Breast epithelium (tissue), 4 donors: ENCODE results near the gene ONECUT2. TPM values are rescaled to one million over a fixed set of nuclear protein-coding genes. Genes with fewer than 3 reads are reported as not detected.

ENCODE experiments used
- DNase-seq, 2 donors: peaks; one replicate each; pipeline ENCODE4 v3.0.0-alpha.2; 2019; ENCODE audit warnings: low spot score in 2 of 2
- H3K27ac ChIP-seq, 2 donors: fragments of 200-600 bp; sonication (generic) in 1 of 2; one replicate each; pipeline ENCODE4 v1.5.1; 2016 to 2019; ENCODE audit warnings: mild to moderate bottlenecking in 1 of 2
- H3K27me3 ChIP-seq, 2 donors: fragments of 200-600 bp; sonication (generic) in 1 of 2; one replicate each; pipeline versions ENCODE4 v1.5.1 to v1.6.0; 2017 to 2019; ENCODE audit warnings: control low read depth in 1 of 2, mild to moderate bottlenecking in 1 of 2
- H3K36me3 ChIP-seq: fragments of 200-600 bp; one replicate; pipeline ENCODE4 v1.5.1; 2019
- H3K4me1 ChIP-seq, 2 donors: fragments of 200-600 bp; sonication (generic); one replicate each; pipeline ENCODE4 v1.5.1; 2016 to 2019; ENCODE audit warnings: control low read depth in 1 of 2
- H3K4me3 ChIP-seq, 3 donors: fragments of 200-600 bp; sonication (generic); 1 replicate in 2 of 3; 2 replicates in 1 of 3; pipeline ENCODE4 v1.5.1; 2016 to 2019; ENCODE audit warnings: mild to moderate bottlenecking in 3 of 3, moderate library complexity in 2 of 3
- H3K9me3 ChIP-seq, 2 donors: fragments of 200-600 bp; sonication (generic) in 1 of 2; one replicate each; pipeline ENCODE4 v1.5.1; 2016 to 2019; ENCODE audit warnings: control low read depth in 1 of 2
- POLR2A ChIP-seq: fragments of 450-650 bp; IDR thresholded peaks from one replicate; pipeline ENCODE4 v1.6.1; 2016; ENCODE audit warnings: antibody characterized with exemption, mild to moderate bottlenecking, moderate library complexity
- POLR2AphosphoS5 ChIP-seq, 3 donors: sonication (generic); formaldehyde crosslinking; IDR thresholded peaks; one replicate each; pipeline ENCODE4 v1.6.1; 2017; ENCODE audit warnings: antibody characterized with exemption in 3 of 3
- intact Hi-C: fragments of 100-400 bp; cut with DNase I; formaldehyde crosslinking; loops from one replicate; pipeline ENCODE4 v1.15.1; 2023; ENCODE audit warnings: low total_unique reads
- total RNA-seq, 3 donors: library from RNA; depleted of rRNA; stranded (reverse); fragments of >200 nt; gene quantifications; one replicate each; pipeline ENCODE4 v1.1.0, GENCODE V29; 2016
- TF ChIP-seq, protein P1 (sequence below), 3 donors: fragments of 450-650 bp; IDR thresholded peaks; one replicate each; pipeline ENCODE4 v1.5.1; 2016 to 2017; ENCODE audit warnings: antibody characterized with exemption in 3 of 3, mild to moderate bottlenecking in 3 of 3, moderate library complexity in 3 of 3

Gene ONECUT2
- total RNA-seq, 3 donors from 2014 or later, result under 0.01 TPM; not detected in 2

DNA sequence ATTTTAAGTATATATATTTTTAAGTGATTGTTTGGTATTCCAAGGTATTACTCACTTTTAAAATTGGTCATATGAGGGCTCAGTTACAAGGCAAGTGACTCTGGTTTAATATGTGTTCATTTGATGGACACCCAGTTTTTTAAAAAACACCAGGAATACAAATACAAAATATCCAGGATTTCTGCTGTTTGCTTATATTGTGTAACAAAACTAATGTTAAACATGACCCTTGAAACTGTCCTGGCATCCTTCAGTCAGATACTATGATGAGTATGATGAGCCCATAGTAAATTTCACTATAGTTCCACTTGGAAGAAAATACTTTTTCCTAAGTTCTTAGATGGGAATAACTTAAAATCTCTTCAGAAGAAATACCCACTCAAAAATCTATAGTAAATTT lies 11.4 kb upstream of the ONECUT2 start:
- Histone ChIP-seq H3K36me3 (no peaks in the 10 kb centered on the region), H3K27me3 (peaks cover 6 to 53% of the 10 kb centered on the region in 2 donors), H3K9me3 (peaks cover 8 to 15% of the 10 kb centered on the region in 2 donors), H3K27ac (no peak overlapping the region), H3K4me3 (no peak overlapping the region), H3K4me1 (no peaks in the 10 kb centered on the region)
- DNase-seq, result no peak
- intact Hi-C loops, result no loop called here
- TF ChIP-seq, protein P1, sequence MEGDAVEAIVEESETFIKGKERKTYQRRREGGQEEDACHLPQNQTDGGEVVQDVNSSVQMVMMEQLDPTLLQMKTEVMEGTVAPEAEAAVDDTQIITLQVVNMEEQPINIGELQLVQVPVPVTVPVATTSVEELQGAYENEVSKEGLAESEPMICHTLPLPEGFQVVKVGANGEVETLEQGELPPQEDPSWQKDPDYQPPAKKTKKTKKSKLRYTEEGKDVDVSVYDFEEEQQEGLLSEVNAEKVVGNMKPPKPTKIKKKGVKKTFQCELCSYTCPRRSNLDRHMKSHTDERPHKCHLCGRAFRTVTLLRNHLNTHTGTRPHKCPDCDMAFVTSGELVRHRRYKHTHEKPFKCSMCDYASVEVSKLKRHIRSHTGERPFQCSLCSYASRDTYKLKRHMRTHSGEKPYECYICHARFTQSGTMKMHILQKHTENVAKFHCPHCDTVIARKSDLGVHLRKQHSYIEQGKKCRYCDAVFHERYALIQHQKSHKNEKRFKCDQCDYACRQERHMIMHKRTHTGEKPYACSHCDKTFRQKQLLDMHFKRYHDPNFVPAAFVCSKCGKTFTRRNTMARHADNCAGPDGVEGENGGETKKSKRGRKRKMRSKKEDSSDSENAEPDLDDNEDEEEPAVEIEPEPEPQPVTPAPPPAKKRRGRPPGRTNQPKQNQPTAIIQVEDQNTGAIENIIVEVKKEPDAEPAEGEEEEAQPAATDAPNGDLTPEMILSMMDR (IDR thresholded peaks at IDR 0.05), result no peak
- TF ChIP-seq POLR2AphosphoS5 (IDR thresholded peaks at IDR 0.05), result no peak
- no peak for TF ChIP-seq POLR2A

DNA sequence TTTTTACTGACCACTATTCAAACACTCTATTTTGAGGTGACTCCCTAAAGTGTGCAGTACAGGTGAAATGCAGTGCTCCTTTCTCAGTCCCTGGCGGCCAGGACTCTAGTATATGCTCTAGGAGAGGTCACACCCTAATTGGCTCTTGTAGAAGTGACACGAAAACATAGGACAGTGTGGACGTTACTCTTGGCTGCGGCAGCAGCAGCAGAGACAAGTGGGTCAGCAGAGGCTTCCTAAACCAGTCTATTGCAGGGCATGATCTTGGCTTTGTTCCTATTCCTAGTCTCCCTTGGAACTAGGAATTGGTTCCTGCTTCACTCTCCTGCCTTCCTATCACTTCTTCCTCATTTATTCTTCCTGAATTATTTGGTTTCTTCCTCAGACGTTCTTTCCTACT lies 10.1 kb upstream of the ONECUT2 start:
- TF ChIP-seq POLR2AphosphoS5 (IDR thresholded peaks at IDR 0.05) (no peak), POLR2A (no peak)
- TF ChIP-seq, protein P1 (IDR thresholded peaks at IDR 0.05), result no peak
- Histone ChIP-seq H3K36me3 (no peaks in the 10 kb centered on the region), H3K27me3 (peaks cover 7 to 64% of the 10 kb centered on the region in 2 donors), H3K9me3 (peaks cover 9 to 17% of the 10 kb centered on the region in 2 donors), H3K4me1 (no peaks in the 10 kb centered on the region), H3K27ac (no peak overlapping the region), H3K4me3 (no peak overlapping the region)
- DNase-seq, result no peak
- intact Hi-C loops, result no loop called here

DNA sequence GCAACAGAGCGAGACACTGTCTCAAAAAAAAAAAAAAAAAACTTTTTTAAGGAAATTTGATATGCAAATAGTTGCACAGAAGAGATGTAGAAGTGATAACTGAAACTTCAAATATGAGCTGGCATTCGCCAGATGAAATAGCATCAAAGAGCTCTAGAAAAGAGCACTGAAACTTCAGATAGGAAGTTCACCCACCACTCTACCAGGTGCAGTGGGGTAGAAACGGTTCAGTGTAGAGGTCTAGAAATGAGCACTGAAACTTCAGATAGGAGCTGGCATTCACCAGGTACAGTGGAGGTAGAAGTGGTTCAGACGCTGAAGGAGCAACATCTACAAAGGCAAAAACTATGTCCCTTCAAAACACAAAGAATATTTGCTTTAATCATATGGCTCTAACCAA lies 9.0 kb upstream of the ONECUT2 start:
- Histone ChIP-seq H3K4me3 (no peak overlapping the region), H3K36me3 (no peaks in the 10 kb centered on the region), H3K27ac (no peak overlapping the region), H3K4me1 (no peaks in the 10 kb centered on the region), H3K9me3 (peaks cover 9% of the 10 kb centered on the region in 2 donors), H3K27me3 (peaks cover 7 to 75% of the 10 kb centered on the region in 2 donors)
- TF ChIP-seq, protein P1 (IDR thresholded peaks at IDR 0.05), result no peak
- TF ChIP-seq POLR2A, result no peak
- TF ChIP-seq POLR2AphosphoS5 (IDR thresholded peaks at IDR 0.05), result no peak
- DNase-seq, result no peak
- intact Hi-C loops, result no loop called here

DNA sequence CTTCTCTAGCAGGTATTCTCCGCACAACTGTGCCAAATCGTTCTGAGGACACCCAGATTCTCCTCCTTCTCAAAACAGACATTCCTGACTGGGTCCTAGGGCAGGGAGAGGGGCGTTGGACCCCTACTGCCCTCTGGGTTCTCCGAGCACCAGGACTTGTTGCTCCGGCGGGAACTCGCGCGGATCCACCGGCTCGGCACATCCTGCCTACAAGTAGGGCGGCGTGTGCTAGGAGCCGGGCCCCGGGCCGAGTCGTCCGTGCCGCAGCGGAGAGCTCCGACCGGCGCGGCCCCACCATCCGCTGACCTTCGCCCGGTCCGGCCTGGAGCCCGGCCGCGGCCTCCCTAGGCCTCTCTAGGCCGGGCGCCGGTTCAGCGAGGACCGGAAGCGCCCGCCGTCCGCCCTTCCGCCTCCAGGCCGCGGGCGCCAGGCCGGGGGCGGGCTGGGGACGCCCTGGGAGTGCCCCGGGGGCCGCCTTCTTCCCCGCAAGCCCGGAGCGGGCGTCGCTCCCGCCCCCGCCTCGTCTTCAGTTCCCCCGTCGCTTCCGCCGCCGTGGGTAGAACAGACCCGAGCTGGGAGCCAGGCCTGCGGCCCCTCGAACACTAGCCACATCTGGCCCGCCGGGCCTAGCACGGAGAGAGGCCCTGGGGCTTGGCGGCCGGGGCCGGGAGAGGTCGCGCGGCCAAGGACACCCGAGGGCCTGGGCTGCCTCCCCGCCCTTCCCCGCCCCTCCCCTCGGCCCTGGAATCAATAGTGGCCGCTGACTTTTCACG lies 7.6 kb upstream of the ONECUT2 start:
- Histone ChIP-seq H3K4me3 (peak overlapping the region; percentile 23 to 44 (median 25)), H3K27me3 (peaks cover 7 to 85% of the 10 kb centered on the region in 2 donors), H3K4me1 (no peaks in the 10 kb centered on the region), H3K9me3 (peaks cover 9% of the 10 kb centered on the region in 2 donors), H3K27ac (no peak overlapping the region), H3K36me3 (no peaks in the 10 kb centered on the region)
- no peak for TF ChIP-seq POLR2A
- no peak for TF ChIP-seq POLR2AphosphoS5 (IDR thresholded peaks at IDR 0.05)
- TF ChIP-seq, protein P1 (IDR thresholded peaks at IDR 0.05), result no peak
- no peak for DNase-seq
- intact Hi-C loops, result no loop called here
